Measurements from ENCODE around the gene SPTLC3.

GRCh38 chr20:13211956-13212618 lies 203.3 kb downstream of the SPTLC3 start:
- no peak for TF ChIP-seq CTCF (conservative IDR thresholded peaks at IDR 0.05 in 1 of 2, IDR thresholded peaks at IDR 0.05 in 1 of 2; ENCODE audit: low read depth in 1 of 2, low read length in 2 of 2)
- TF ChIP-seq EZH2 (IDR thresholded peaks at IDR 0.05; ENCODE audit: low read length, missing control alignments): no peak

Measured in fibroblast of lung (primary cell).